Hindlimb muscle (tissue), 1 donor: Measurements from ENCODE around the gene TARBP1. TPM values are rescaled to one million over a fixed set of nuclear protein-coding genes. Genes with fewer than 3 reads are reported as not detected.

Experiments used
- polyA plus RNA-seq: library from polyadenylated mRNA; unstranded; fragments of 120-200 nt; gene quantifications from one replicate; pipeline ENCODE4 v1.2.1, GENCODE V29; 2013; ENCODE audit not compliant: insufficient read length

TARBP1 gene
- polyA plus RNA-seq, 1 donor, result 29.6 TPM

Other genes starting within 250 kb of the TARBP1 start
- 25.7 TPM for gene COA6, start 105.7 kb downstream of the TARBP1 start, polyA plus RNA-seq
- gene IRF2BP2, start 131.0 kb upstream of the TARBP1 start, polyA plus RNA-seq, result 90.0 TPM